Measurements from ENCODE around the gene LYZL1. TPM values are rescaled to one million over a fixed set of nuclear protein-coding genes. Genes with fewer than 3 reads are reported as not detected.

LYZL1 gene
- total RNA-seq, 3 donors from 2014 or later: not detected

DNA sequence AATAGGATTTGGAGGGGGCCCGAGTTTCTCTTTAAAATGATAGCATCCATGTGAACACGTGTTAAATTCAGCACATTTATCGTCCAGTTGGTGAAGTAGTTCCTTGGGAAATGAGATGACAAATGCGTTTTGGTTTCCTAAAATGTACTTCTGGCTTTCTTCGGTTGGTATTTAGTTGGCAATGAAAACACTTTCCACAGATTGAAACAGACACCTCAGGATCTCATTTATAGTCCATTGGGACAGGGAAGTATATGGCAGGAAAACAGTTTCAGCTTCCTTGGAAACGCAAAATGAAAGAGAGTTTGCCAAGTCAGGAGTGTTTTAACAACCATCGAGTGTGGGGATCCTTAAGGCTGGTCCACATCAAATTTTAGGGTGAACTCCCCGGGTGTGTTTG, 19.4 kb upstream of the LYZL1 start:
- no peaks in the 10 kb centered on the region for H3K27me3 ChIP-seq

DNA sequence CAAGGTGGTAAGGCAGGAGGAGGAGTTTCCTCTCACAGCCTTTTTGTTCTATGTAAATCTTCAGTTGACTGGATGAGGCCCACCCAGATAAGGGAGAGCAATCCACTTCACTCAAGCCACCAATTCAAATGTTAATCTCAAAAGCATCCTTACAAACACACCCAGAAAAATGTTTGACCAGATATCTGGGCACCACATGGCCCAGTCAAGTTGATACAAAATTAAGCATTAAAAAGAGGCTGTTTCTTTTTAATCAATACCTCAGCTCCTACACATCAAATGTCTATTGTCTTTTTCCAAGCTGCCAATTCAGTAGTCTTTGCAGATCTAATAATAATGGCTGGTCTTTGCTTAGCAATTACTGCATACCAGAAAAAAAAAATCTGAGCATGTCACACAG, 18.0 kb upstream of the LYZL1 start:
- DNase-seq (ENCODE audit: low spot score in 2 of 2): no peak
- no peak overlapping the region for H3K27ac ChIP-seq
- no peaks in the 10 kb centered on the region for H3K4me1 ChIP-seq
- H3K4me3 ChIP-seq: no peak overlapping the region
- TF ChIP-seq POLR2AphosphoS5 (IDR thresholded peaks at IDR 0.05): no peak
- no peak for TF ChIP-seq CTCF (IDR thresholded peaks at IDR 0.05)
- no peak for TF ChIP-seq POLR2A (IDR thresholded peaks at IDR 0.05)
- H3K36me3 ChIP-seq: no peaks in the 10 kb centered on the region
- intact Hi-C loops (cut with DNase I; ENCODE audit: low total_unique reads): no loop called here
- H3K27me3 ChIP-seq: no peaks in the 10 kb centered on the region
- no peaks in the 10 kb centered on the region for H3K9me3 ChIP-seq

More for the DNA sequence above, 19.4 kb upstream of the LYZL1 start:
- intact Hi-C loops (cut with DNase I; ENCODE audit: low total_unique reads): no loop called here
- no peak for TF ChIP-seq CTCF (IDR thresholded peaks at IDR 0.05)
- no peak for TF ChIP-seq POLR2A (IDR thresholded peaks at IDR 0.05)
- TF ChIP-seq POLR2AphosphoS5 (IDR thresholded peaks at IDR 0.05): no peak
- H3K36me3 ChIP-seq: no peaks in the 10 kb centered on the region
- no peaks in the 10 kb centered on the region for H3K4me1 ChIP-seq
- H3K27ac ChIP-seq: no peak overlapping the region
- DNase-seq (ENCODE audit: low spot score in 2 of 2): no peak
- no peaks in the 10 kb centered on the region for H3K9me3 ChIP-seq
- no peak overlapping the region for H3K4me3 ChIP-seq

GRCh38 chr10:29271877-29272276, 17.0 kb upstream of the LYZL1 start:
- no peak overlapping the region for H3K4me3 ChIP-seq
- H3K27ac ChIP-seq: no peak overlapping the region
- no peak for DNase-seq (ENCODE audit: low spot score in 2 of 2)
- no peaks in the 10 kb centered on the region for H3K27me3 ChIP-seq
- no peaks in the 10 kb centered on the region for H3K4me1 ChIP-seq
- H3K9me3 ChIP-seq: no peaks in the 10 kb centered on the region
- no peak for TF ChIP-seq CTCF (IDR thresholded peaks at IDR 0.05)
- no peak for TF ChIP-seq POLR2AphosphoS5 (IDR thresholded peaks at IDR 0.05)
- TF ChIP-seq POLR2A (IDR thresholded peaks at IDR 0.05): no peak
- no peaks in the 10 kb centered on the region for H3K36me3 ChIP-seq
- intact Hi-C loops (cut with DNase I; ENCODE audit: low total_unique reads): no loop called here

GRCh38 chr10:29273478-29273877, 15.4 kb upstream of the LYZL1 start:
- Histone ChIP-seq H3K27me3 (no peaks in the 10 kb centered on the region), H3K27ac (no peak overlapping the region), H3K36me3 (no peaks in the 10 kb centered on the region), H3K4me3 (no peak overlapping the region), H3K4me1 (no peaks in the 10 kb centered on the region), H3K9me3 (no peaks in the 10 kb centered on the region)
- intact Hi-C loops (cut with DNase I; ENCODE audit: low total_unique reads): no loop called here
- no peak for DNase-seq (ENCODE audit: low spot score in 2 of 2)
- TF ChIP-seq CTCF (IDR thresholded peaks at IDR 0.05) (no peak), POLR2A (IDR thresholded peaks at IDR 0.05) (no peak), POLR2AphosphoS5 (IDR thresholded peaks at IDR 0.05) (no peak)

GRCh38 chr10:29276251-29276850, 12.5 kb upstream of the LYZL1 start:
- TF ChIP-seq POLR2A (IDR thresholded peaks at IDR 0.05) (no peak), POLR2AphosphoS5 (IDR thresholded peaks at IDR 0.05) (no peak), CTCF (IDR thresholded peaks at IDR 0.05) (no peak)
- H3K27ac ChIP-seq: no peak overlapping the region
- no peak for DNase-seq (ENCODE audit: low spot score in 2 of 2)
- H3K4me3 ChIP-seq: no peak overlapping the region
- H3K27me3 ChIP-seq: no peaks in the 10 kb centered on the region
- H3K9me3 ChIP-seq: no peaks in the 10 kb centered on the region
- no peaks in the 10 kb centered on the region for H3K36me3 ChIP-seq
- no peaks in the 10 kb centered on the region for H3K4me1 ChIP-seq
- intact Hi-C loops (cut with DNase I; ENCODE audit: low total_unique reads): no loop called here

Data from breast epithelium (tissue), 4 donors.